H9 (cell line): ENCODE measurements around the gene SLC35B4. TPM values are rescaled to one million over a fixed set of nuclear protein-coding genes. Genes with fewer than 3 reads are reported as not detected.

Experiments used
- DNase-seq: peaks from one replicate; pipeline ENCODE4 v3.0.0-alpha.2; 2017
- H2AFZ ChIP-seq: one replicate; pipeline ENCODE4 v1.6.1; 2013; ENCODE audit warnings: mild to moderate bottlenecking, low read length, control low read depth, moderate library complexity
- H2AK5ac ChIP-seq: 2 replicates; pipeline ENCODE4 v1.6.1; 2013; ENCODE audit warnings: low read length, control low read depth, mixed read lengths; ENCODE audit not compliant: insufficient read length
- H2BK120ac ChIP-seq: one replicate; pipeline ENCODE4 v1.6.1; 2013; ENCODE audit warnings: low read depth, mild to moderate bottlenecking, low read length, control low read depth, inconsistent platforms; ENCODE audit not compliant: poor library complexity, severe bottlenecking
- H2BK12ac ChIP-seq: 2 replicates; pipeline ENCODE4 v1.6.1; 2013; ENCODE audit warnings: low read length, control low read depth, mixed read lengths, low read depth; ENCODE audit not compliant: insufficient read length
- H2BK15ac ChIP-seq: 2 replicates; pipeline ENCODE4 v1.6.1; 2013; ENCODE audit warnings: low read depth, low read length, control low read depth
- H2BK20ac ChIP-seq: one replicate; pipeline ENCODE4 v1.6.1; 2013; ENCODE audit warnings: low read depth, mild to moderate bottlenecking, low read length, control low read depth, inconsistent platforms; ENCODE audit not compliant: poor library complexity, severe bottlenecking
- H2BK5ac ChIP-seq: 2 replicates; pipeline ENCODE4 v1.6.1; 2013; ENCODE audit warnings: low read length, control low read depth, mixed read lengths; ENCODE audit not compliant: insufficient read length
- H3K14ac ChIP-seq: 2 replicates; pipeline ENCODE4 v1.6.1; 2013; ENCODE audit warnings: low read length, control low read depth; ENCODE audit not compliant: insufficient read depth
- H3K18ac ChIP-seq: 2 replicates; pipeline ENCODE4 v1.6.1; 2013; ENCODE audit warnings: low read depth, mild to moderate bottlenecking, mixed read lengths, low read length, control low read depth; ENCODE audit not compliant: insufficient read length
- H3K23ac ChIP-seq: 2 replicates; pipeline ENCODE4 v1.6.1; 2013; ENCODE audit warnings: low read length, control low read depth, mixed read lengths, low read depth; ENCODE audit not compliant: insufficient read length
- H3K23me2 ChIP-seq: 2 replicates; pipeline ENCODE4 v1.6.1; 2013; ENCODE audit warnings: low read depth, mild to moderate bottlenecking, mixed read lengths, low read length, control low read depth; ENCODE audit not compliant: insufficient read length, poor library complexity, severe bottlenecking
- H3K27ac ChIP-seq: 2 replicates; pipeline ENCODE4 v1.5.1; 2013; ENCODE audit warnings: low read length, control low read depth, mixed read lengths, low read depth; ENCODE audit not compliant: insufficient read length
- H3K27me3 ChIP-seq: 2 replicates; pipeline ENCODE4 v1.6.1; 2013; ENCODE audit warnings: low read length, control low read depth, inconsistent platforms; ENCODE audit not compliant: insufficient read depth
- H3K4ac ChIP-seq: 2 replicates; pipeline ENCODE4 v1.6.1; 2013; ENCODE audit warnings: low read depth, mild to moderate bottlenecking, control low read depth, inconsistent platforms, low read length, moderate library complexity
- H3K4me1 ChIP-seq: 2 replicates; pipeline ENCODE4 v1.6.1; 2013; ENCODE audit warnings: low read length, control low read depth, inconsistent platforms; ENCODE audit not compliant: insufficient read depth
- H3K4me2 ChIP-seq: 2 replicates; pipeline ENCODE4 v1.6.1; 2013; ENCODE audit warnings: low read length, control low read depth, mixed read lengths; ENCODE audit not compliant: insufficient read length, insufficient read depth
- H3K56ac ChIP-seq: 2 replicates; pipeline ENCODE4 v1.6.1; 2013; ENCODE audit warnings: low read depth, mild to moderate bottlenecking, mixed read lengths, low read length, control low read depth; ENCODE audit not compliant: insufficient read length
- H3K79me1 ChIP-seq: 2 replicates; pipeline ENCODE4 v1.6.1; 2013; ENCODE audit warnings: low read depth, mild to moderate bottlenecking, moderate library complexity, low read length, control low read depth, inconsistent platforms; ENCODE audit not compliant: insufficient read depth, poor library complexity, severe bottlenecking
- H3K79me2 ChIP-seq: 2 replicates; pipeline ENCODE4 v1.6.1; 2013; ENCODE audit warnings: low read length, control low read depth, inconsistent platforms; ENCODE audit not compliant: insufficient read depth
- H3K9ac ChIP-seq: 2 replicates; pipeline ENCODE4 v1.6.1; 2013; ENCODE audit warnings: low read length, control low read depth, mixed read lengths; ENCODE audit not compliant: insufficient read length; ENCODE audit errors: extremely low read depth
- H3K9me3 ChIP-seq: one replicate; pipeline ENCODE4 v1.6.1; 2013; ENCODE audit warnings: low read depth, low read length, inconsistent platforms; ENCODE audit not compliant: control insufficient read depth
- H3T11ph ChIP-seq: one replicate; pipeline ENCODE4 v1.6.1; 2013; ENCODE audit warnings: mild to moderate bottlenecking, low read length, control low read depth, inconsistent platforms
- H4K20me1 ChIP-seq: one replicate; pipeline ENCODE4 v1.6.1; 2013; ENCODE audit not compliant: control insufficient read depth, insufficient read length, insufficient read depth
- H4K5ac ChIP-seq: 2 replicates; pipeline ENCODE4 v1.6.1; 2013; ENCODE audit warnings: low read depth, mild to moderate bottlenecking, mixed read lengths, low read length, control low read depth; ENCODE audit not compliant: insufficient read length
- H4K8ac ChIP-seq: replicated peaks from 2 replicates; pipeline ENCODE4 v1.6.1; 2013; ENCODE audit warnings: low read length, control low read depth, mixed read lengths, low read depth; ENCODE audit not compliant: insufficient read length
- H4K91ac ChIP-seq: 2 replicates; pipeline ENCODE4 v1.6.1; 2013; ENCODE audit warnings: low read depth, mild to moderate bottlenecking, moderate library complexity, mixed read lengths, low read length, control low read depth; ENCODE audit not compliant: insufficient read length
- H3K27ac Mint-ChIP-seq, 3 experiments: 2 replicates in 2 of 3; 3 replicates in 1 of 3; pipeline ENCODE4 v1.8.0; 2020 to 2021; ENCODE audit warnings: mixed read lengths in 3 of 3, mild to moderate bottlenecking in 1 of 3, moderate library complexity in 1 of 3
- H3K27me3 Mint-ChIP-seq: 2 replicates; pipeline ENCODE4 v1.8.0; 2021; ENCODE audit warnings: low read depth, mild to moderate bottlenecking, moderate library complexity, mixed read lengths
- H3K36me3 Mint-ChIP-seq, 3 experiments: 2 replicates in 2 of 3; 3 replicates in 1 of 3; pipeline ENCODE4 v1.8.0; 2020 to 2021; ENCODE audit warnings: low read depth in 3 of 3, mixed read lengths in 3 of 3; ENCODE audit not compliant: insufficient read depth in 1 of 3
- H3K4me1 Mint-ChIP-seq, 2 experiments: 2 replicates each; pipeline ENCODE4 v1.8.0; 2020; ENCODE audit warnings: mixed read lengths in 2 of 2
- H3K4me3 Mint-ChIP-seq, 2 experiments: 2 replicates in 1 of 2; 3 replicates in 1 of 2; pipeline ENCODE4 v1.8.0; 2020 to 2021; ENCODE audit warnings: mild to moderate bottlenecking in 2 of 2, mixed read lengths in 2 of 2, moderate library complexity in 1 of 2
- H3K9me3 Mint-ChIP-seq, 2 experiments: 2 replicates in 1 of 2; 3 replicates in 1 of 2; pipeline ENCODE4 v1.8.0; 2020; ENCODE audit warnings: mild to moderate bottlenecking in 2 of 2, mixed read lengths in 2 of 2, moderate library complexity in 1 of 2
- CTCF ChIP-seq: fragments of 200-600 bp; sonication (generic); conservative IDR thresholded peaks from 3 replicates; pipeline ENCODE4 v1.8.0; 2021; ENCODE audit warnings: antibody characterized with exemption, mild to moderate bottlenecking
- WGBS: extraction: QIAGEN DNeasy Blood & Tissue Kit; methylation state at CpG from one replicate; pipeline ENCODE4 v1.1.7; 2013; ENCODE audit warnings: missing lambda C conversion rate, low lambda C conversion rate, mixed read lengths; ENCODE audit not compliant: insufficient read length; ENCODE audit errors: extremely low coverage; 5-methylcytosine and 5-hydroxymethylcytosine counted together
- total RNA-seq: library from RNA; stranded (reverse); gene quantifications from 2 replicates; pipeline ENCODE4 v1.2.1, GENCODE V29; 2021

The SLC35B4 gene
- total RNA-seq, 1 experiment from 2014 or later, result 33.4 TPM

DNA sequence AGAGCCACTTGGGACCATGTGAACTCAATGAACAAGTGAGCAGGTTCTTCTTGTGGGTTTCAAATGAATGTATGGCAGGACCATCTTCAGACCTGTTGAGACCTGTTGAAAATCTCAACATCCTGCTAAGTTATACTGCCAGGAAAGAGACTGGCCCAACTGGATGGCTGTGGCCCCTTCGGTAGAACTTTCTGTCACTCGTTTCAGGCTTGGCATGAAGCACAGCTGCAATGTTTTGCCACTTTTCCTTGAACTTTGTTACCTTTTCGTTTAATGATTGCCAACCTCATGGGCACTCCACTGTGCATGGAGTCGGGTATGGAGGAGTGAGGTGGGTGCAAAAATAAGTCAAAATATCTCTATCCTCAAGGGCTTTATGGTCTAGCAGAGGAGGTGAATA is 36.7 kb upstream of the SLC35B4 start:
- Histone ChIP-seq H3K23me2 (no peaks in the 10 kb centered on the region), H3K23ac (no peak overlapping the region), H4K8ac (no peak overlapping the region), H3T11ph (no peak overlapping the region), H2BK5ac (no peak overlapping the region), H3K79me1 (no peaks in the 10 kb centered on the region), H3K9ac (no peak overlapping the region), H3K4me2 (no peak overlapping the region), H3K79me2 (no peaks in the 10 kb centered on the region), H2BK120ac (no peak overlapping the region), H2BK15ac (no peak overlapping the region), H3K27me3 (no peaks in the 10 kb centered on the region), H2AK5ac (no peak overlapping the region), H3K4ac (no peak overlapping the region), H3K27ac (no peak overlapping the region), H4K20me1 (no peaks in the 10 kb centered on the region), H3K9me3 (no peaks in the 10 kb centered on the region), H3K14ac (no peak overlapping the region), H3K18ac (no peak overlapping the region), H2BK20ac (no peak overlapping the region), H2BK12ac (no peak overlapping the region), H3K56ac (no peak overlapping the region), H3K4me1 (peaks cover 3% of the 10 kb centered on the region; the same call in 1 of the 2 replicates), H4K5ac (no peak overlapping the region), H4K91ac (no peak overlapping the region), H2AFZ (no peak overlapping the region)
- H3K27ac Mint-ChIP-seq, result no peak overlapping the region
- no peak for DNase-seq
- peaks cover 0 to 3% of the 10 kb centered on the region in 2 experiments; a peak in 2 of 5 replicates for H3K9me3 Mint-ChIP-seq
- H3K36me3 Mint-ChIP-seq, result no peaks in the 10 kb centered on the region
- WGBS, result no CpG with 5 or more reads among the region's 4 CpGs
- H3K4me3 Mint-ChIP-seq, result no peak overlapping the region
- H3K27me3 Mint-ChIP-seq, result peaks cover 8% of the 10 kb centered on the region
- peaks cover 0 to 8% of the 10 kb centered on the region in 2 experiments for H3K4me1 Mint-ChIP-seq
- no peak for TF ChIP-seq CTCF
